GM12878 (cell line): ENCODE results near the gene MRGPRE. TPM values are rescaled to one million over a fixed set of nuclear protein-coding genes. Genes with fewer than 3 reads are reported as not detected.

Experiments
- ATAC-seq: fragments of 200-7000 bp; cut with Tn5 transposase; 3 replicates; pipeline ENCODE4 v1.9.1; 2020; ENCODE audit warnings: mild to moderate bottlenecking, moderate library complexity
- BruUV-seq: library from RNA; stranded (reverse); fragments of 400-500 nt; replicated peaks from 2 replicates; lab custom pipeline; 2021; lab: Mats Ljungman, UMichigan
- CTCF ChIA-PET: fragments of 300-600 bp; sonication (Branson Sonifier 250); formaldehyde crosslinking; extraction: SDS; loops from one replicate; lab custom pipeline; 2021; ENCODE audit warnings: inconsistent platforms; lab: Yijun Ruan, JAX
- POLR2A ChIA-PET: fragments of 350-600 bp; formaldehyde crosslinking; extraction: SDS; loops from one replicate; lab custom pipeline; 2021; ENCODE audit warnings: inconsistent platforms; lab: Charles Lee
- RAD21 ChIA-PET: fragments of 300-600 bp; sonication (Branson Sonifier 250); formaldehyde crosslinking; loops from one replicate; lab custom pipeline; 2023; ENCODE audit warnings: antibody characterized with exemption; ENCODE audit not compliant: unreplicated experiment; lab: Charles Lee
- SMC1A ChIA-PET: fragments of 300-600 bp; sonication (Branson Sonifier 250); formaldehyde crosslinking; loops from one replicate; lab custom pipeline; 2023; ENCODE audit not compliant: unreplicated experiment, uncharacterized antibody; lab: Charles Lee
- DNase-seq: peaks from one replicate; pipeline ENCODE4 v3.0.0-alpha.2; 2011; ENCODE audit warnings: low read depth, low spot score
- FAIRE-seq: peaks from 3 replicates; lab custom pipeline; 2011; peaks lifted over from hg19 to GRCh38; lab: Jason Lieb, UNC
- H2AFZ ChIP-seq: 2 replicates; pipeline ENCODE4 v1.6.0; 2011; ENCODE audit warnings: low read depth, low read length, control low read depth; ENCODE audit not compliant: control insufficient read depth
- H3K27ac ChIP-seq: 2 replicates; pipeline ENCODE4 v1.5.1; 2011; ENCODE audit warnings: control low read depth; ENCODE audit not compliant: control insufficient read depth, insufficient read depth
- H3K27me3 ChIP-seq, 2 experiments: replicated peaks in 1 of 2; 2 replicates each; pipeline versions ENCODE4 v1.6.0 to v1.6.1; 2011; ENCODE audit warnings: low read length in 1 of 2; ENCODE audit not compliant: control insufficient read depth in 2 of 2, insufficient read depth in 2 of 2
- H3K36me3 ChIP-seq, 2 experiments: 2 replicates each; pipeline ENCODE4 v1.5.1; 2011; ENCODE audit warnings: low read length in 1 of 2; ENCODE audit not compliant: control insufficient read depth in 2 of 2, insufficient read depth in 2 of 2
- H3K4me1 ChIP-seq: 2 replicates; pipeline ENCODE4 v1.6.1; 2011; ENCODE audit warnings: mild to moderate bottlenecking, low read length, moderate library complexity, mixed read lengths; ENCODE audit not compliant: control insufficient read depth, insufficient read depth
- H3K4me2 ChIP-seq: 2 replicates; pipeline ENCODE4 v1.6.0; 2011; ENCODE audit warnings: control low read depth; ENCODE audit not compliant: control insufficient read depth, insufficient read depth
- H3K4me3 ChIP-seq: fragments of 200-600 bp; sonication (generic); 2 replicates; pipeline ENCODE4 v1.5.1; 2016
- H3K79me2 ChIP-seq: 2 replicates; pipeline ENCODE4 v1.6.0; 2011; ENCODE audit warnings: low read length; ENCODE audit not compliant: control insufficient read depth, insufficient read depth
- H3K9ac ChIP-seq: 2 replicates; pipeline ENCODE4 v1.8.0; 2011; ENCODE audit warnings: low read length, control low read depth, mixed read lengths; ENCODE audit not compliant: control insufficient read depth, insufficient read depth
- H3K9me3 ChIP-seq: replicated peaks from 3 replicates; pipeline ENCODE4 v1.5.1; 2011; ENCODE audit warnings: mild to moderate bottlenecking, low read length; ENCODE audit not compliant: control insufficient read depth, insufficient read depth
- H4K20me1 ChIP-seq: 2 replicates; pipeline ENCODE4 v1.6.0; 2011; ENCODE audit not compliant: control insufficient read depth, insufficient read depth
- EZH2 ChIP-seq: IDR thresholded peaks from 2 replicates; pipeline ENCODE4 v1.6.1; 2012; ENCODE audit warnings: low read depth, mild to moderate bottlenecking, control low read depth, inconsistent platforms, low read length, borderline replicate concordance; ENCODE audit not compliant: control insufficient read depth
- PKNOX1 ChIP-seq: fragments of 450-650 bp; IDR thresholded peaks from 2 replicates; pipeline ENCODE4 v1.6.1; 2016; ENCODE audit warnings: mild to moderate bottlenecking
- RELA ChIP-seq: fragments of 450-650 bp; IDR thresholded peaks from 2 replicates; pipeline ENCODE4 v1.8.0; 2014; ENCODE audit warnings: borderline replicate concordance; ENCODE audit not compliant: partially characterized antibody
- SMC3 ChIP-seq: IDR thresholded peaks from 2 replicates; pipeline ENCODE4 v1.6.1; 2011; ENCODE audit warnings: low read length, improper control_type of control experiment, borderline replicate concordance
- SUZ12 ChIP-seq: fragments of 200-600 bp; sonication (generic); IDR thresholded peaks from one replicate; pipeline ENCODE4 v1.6.1; 2018; ENCODE audit warnings: antibody characterized with exemption, mild to moderate bottlenecking; ENCODE audit not compliant: unreplicated experiment
- WGBS: methylation state at CpG from one replicate; pipeline ENCODE4 v1.1.6; 2016; ENCODE audit warnings: low lambda C conversion rate; ENCODE audit not compliant: insufficient replicate concordance, insufficient coverage; ENCODE audit errors: missing lambda C conversion rate; 5-methylcytosine and 5-hydroxymethylcytosine counted together
- in situ Hi-C: fragments of 300-500 bp; cut with MboI; formaldehyde crosslinking; loops from 9 replicates; pipeline ENCODE4 v1.14.3; 2018; ENCODE audit warnings: mixed read lengths
- intact Hi-C: fragments of 100-400 bp; cut with micrococcal nuclease; formaldehyde crosslinking; loops from one replicate; pipeline ENCODE4 v1.14.2; 2022; ENCODE audit not compliant: unreplicated experiment
- polyA plus RNA-seq, 11 experiments: library from polyadenylated mRNA; depleted of rRNA in 4 of 11; unstranded in 6 of 11; stranded (reverse) in 5 of 11; fragments of >200 nt; fragmentation: Nextera tagmentation in 4 of 11; fragmentation: Illumina TruSeq in 1 of 11; extraction: Ambion mirVana in 4 of 11; extraction: Trizol in 1 of 11; gene quantifications; 1 replicate in 1 of 11; 2 replicates in 10 of 11; pipeline versions ENCODE4 v1.2.1 to v1.2.3, GENCODE V29; 2011 to 2016; ENCODE audit warnings: inconsistent platforms in 2 of 11, missing spikeins in 2 of 11, low read depth in 1 of 11
- total RNA-seq, 4 experiments: library from RNA; depleted of rRNA in 3 of 4; stranded (reverse); fragments of >200 nt in 3 of 4; fragmentation: Illumina TruSeq in 1 of 4; extraction: Trizol in 1 of 4; gene quantifications; 2 replicates each; pipeline versions ENCODE4 v1.2.1 to v1.2.3, GENCODE V29; 2013 to 2021

Gene MRGPRE
- total and polyA plus RNA-seq, 10 of the 15 experiments (the other 5 are each of a cell fraction or from before 2014, with no cell fraction given) = 0.34 TPM; not detected in 9

GRCh38 chr11:3199537-3200295 is 32.5 kb downstream of the MRGPRE start:
- Histone ChIP-seq H3K27me3 (peaks cover 0 to 2% of the 10 kb centered on the region in 2 experiments; a peak in 3 of 4 replicates), H3K36me3 (no peaks in the 10 kb centered on the region), H2AFZ (no peak overlapping the region), H3K9ac (no peak overlapping the region), H4K20me1 (no peaks in the 10 kb centered on the region), H3K79me2 (no peaks in the 10 kb centered on the region), H3K9me3 (no peaks in the 10 kb centered on the region), H3K4me2 (no peak overlapping the region), H3K4me3 (no peak overlapping the region), H3K27ac (no peak overlapping the region), H3K4me1 (no peaks in the 10 kb centered on the region)
- in situ Hi-C loops = no loop called here
- BruUV-seq = no TSS peak
- SMC1A ChIA-PET = no interaction called here
- CTCF ChIA-PET = no interaction called here
- ATAC-seq (no peak), DNase-seq (no peak), FAIRE-seq (no peak)
- RAD21 ChIA-PET = no interaction called here
- TF ChIP-seq SMC3 = no peak
- TF ChIP-seq PKNOX1 = no peak
- TF ChIP-seq RELA = no peak
- no peak for TF ChIP-seq EZH2
- TF ChIP-seq SUZ12 = no peak
- 28% methylated on average over 18 of the region's 19 CpGs for WGBS
- POLR2A ChIA-PET = no interaction called here
- intact Hi-C loops = no loop called here
